ENCODE results near the gene FGF5.

FGF5 gene

GRCh38 chr4:80336582-80336981, 70.1 kb downstream of the FGF5 start:
- Histone ChIP-seq H3K4me3 (ENCODE audit: low read depth, low read length) (no peak overlapping the region), H3K4me1 (ENCODE audit: control insufficient read depth, insufficient read depth, low read length) (no peaks in the 10 kb centered on the region), H3K36me3 (ENCODE audit: control insufficient read depth in 2 of 2, insufficient read depth in 1 of 2, low read length in 2 of 2) (no peaks in the 10 kb centered on the region), H3K9me3 (ENCODE audit: control insufficient read depth, insufficient read depth, low read depth, low read length) (no peaks in the 10 kb centered on the region), H3K27ac (ENCODE audit: extremely low read depth, low read depth, low read length) (no peak overlapping the region)
- ChIA-PET POLR2A (interaction anchor here (1.7 kb wide), 1 partner anchor 29 kb away, joined by 3 read pairs; no protein-coding TSS in a partner anchor), CTCF (interaction anchor here (0.8 to 1.5 kb wide), 6 partner anchors 9 to 1386 kb away, joined by 3 to 6 read pairs (median 3); no protein-coding TSS in a partner anchor)
- TF ChIP-seq ZNF548 (tag by site-specific recombination; IDR thresholded peaks at IDR 0.05) (no peak), ZNF670 (tag by site-specific recombination; IDR thresholded peaks at IDR 0.05; ENCODE audit: low read depth) (no peak), ZNF660 (tag by site-specific recombination; IDR thresholded peaks at IDR 0.05) (0 out of 2 replicates have a peak, but pooled peaks have one; percentile 11), ZNF404 (tag by site-specific recombination; IDR thresholded peaks at IDR 0.05) (no peak), ZNF555 (tag by site-specific recombination; conservative IDR thresholded peaks at IDR 0.05) (no peak), ZNF335 (tag by site-specific recombination; conservative IDR thresholded peaks at IDR 0.05) (peak; percentile 30; the same call in 1 of the 2 replicates), ZNF266 (tag by site-specific recombination; IDR thresholded peaks at IDR 0.05; ENCODE audit: low read depth) (no peak), ZNF658 (tag by site-specific recombination; IDR thresholded peaks at IDR 0.05) (no peak), ZNF654 (tag by site-specific recombination; IDR thresholded peaks at IDR 0.05; ENCODE audit: low read depth) (peak; percentile 60), IKZF3 (tag by site-specific recombination; IDR thresholded peaks at IDR 0.05) (peak; percentile 35; the same call in 1 of the 2 replicates), CTCF (tag by site-specific recombination; IDR thresholded peaks at IDR 0.05) (peak; percentile 60)
- TF ChIP-seq, protein P1, sequence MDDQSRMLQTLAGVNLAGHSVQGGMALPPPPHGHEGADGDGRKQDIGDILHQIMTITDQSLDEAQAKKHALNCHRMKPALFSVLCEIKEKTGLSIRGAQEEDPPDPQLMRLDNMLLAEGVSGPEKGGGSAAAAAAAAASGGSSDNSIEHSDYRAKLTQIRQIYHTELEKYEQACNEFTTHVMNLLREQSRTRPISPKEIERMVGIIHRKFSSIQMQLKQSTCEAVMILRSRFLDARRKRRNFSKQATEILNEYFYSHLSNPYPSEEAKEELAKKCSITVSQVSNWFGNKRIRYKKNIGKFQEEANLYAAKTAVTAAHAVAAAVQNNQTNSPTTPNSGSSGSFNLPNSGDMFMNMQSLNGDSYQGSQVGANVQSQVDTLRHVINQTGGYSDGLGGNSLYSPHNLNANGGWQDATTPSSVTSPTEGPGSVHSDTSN (CRISPR knock-in tag; IDR thresholded peaks at IDR 0.05), result no peak

GRCh38 chr4:80340036-80340435, 73.6 kb downstream of the FGF5 start:
- TF ChIP-seq ZNF830 (tag by site-specific recombination; IDR thresholded peaks at IDR 0.05; ENCODE audit: low read depth) (no peak), ZFP41 (tag by site-specific recombination; IDR thresholded peaks at IDR 0.05; ENCODE audit: borderline replicate concordance) (no peak), ZNF677 (tag by site-specific recombination; IDR thresholded peaks at IDR 0.05) (no peak), OVOL3 (tag by site-specific recombination; IDR thresholded peaks at IDR 0.05) (no peak), ZNF48 (tag by site-specific recombination; IDR thresholded peaks at IDR 0.05) (no peak), SCRT1 (tag by site-specific recombination; IDR thresholded peaks at IDR 0.05; ENCODE audit: borderline replicate concordance) (no peak), GLIS2 (tag by site-specific recombination; IDR thresholded peaks at IDR 0.05) (no peak)
- TF ChIP-seq, protein P2, sequence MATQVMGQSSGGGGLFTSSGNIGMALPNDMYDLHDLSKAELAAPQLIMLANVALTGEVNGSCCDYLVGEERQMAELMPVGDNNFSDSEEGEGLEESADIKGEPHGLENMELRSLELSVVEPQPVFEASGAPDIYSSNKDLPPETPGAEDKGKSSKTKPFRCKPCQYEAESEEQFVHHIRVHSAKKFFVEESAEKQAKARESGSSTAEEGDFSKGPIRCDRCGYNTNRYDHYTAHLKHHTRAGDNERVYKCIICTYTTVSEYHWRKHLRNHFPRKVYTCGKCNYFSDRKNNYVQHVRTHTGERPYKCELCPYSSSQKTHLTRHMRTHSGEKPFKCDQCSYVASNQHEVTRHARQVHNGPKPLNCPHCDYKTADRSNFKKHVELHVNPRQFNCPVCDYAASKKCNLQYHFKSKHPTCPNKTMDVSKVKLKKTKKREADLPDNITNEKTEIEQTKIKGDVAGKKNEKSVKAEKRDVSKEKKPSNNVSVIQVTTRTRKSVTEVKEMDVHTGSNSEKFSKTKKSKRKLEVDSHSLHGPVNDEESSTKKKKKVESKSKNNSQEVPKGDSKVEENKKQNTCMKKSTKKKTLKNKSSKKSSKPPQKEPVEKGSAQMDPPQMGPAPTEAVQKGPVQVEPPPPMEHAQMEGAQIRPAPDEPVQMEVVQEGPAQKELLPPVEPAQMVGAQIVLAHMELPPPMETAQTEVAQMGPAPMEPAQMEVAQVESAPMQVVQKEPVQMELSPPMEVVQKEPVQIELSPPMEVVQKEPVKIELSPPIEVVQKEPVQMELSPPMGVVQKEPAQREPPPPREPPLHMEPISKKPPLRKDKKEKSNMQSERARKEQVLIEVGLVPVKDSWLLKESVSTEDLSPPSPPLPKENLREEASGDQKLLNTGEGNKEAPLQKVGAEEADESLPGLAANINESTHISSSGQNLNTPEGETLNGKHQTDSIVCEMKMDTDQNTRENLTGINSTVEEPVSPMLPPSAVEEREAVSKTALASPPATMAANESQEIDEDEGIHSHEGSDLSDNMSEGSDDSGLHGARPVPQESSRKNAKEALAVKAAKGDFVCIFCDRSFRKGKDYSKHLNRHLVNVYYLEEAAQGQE (tag by site-specific recombination; IDR thresholded peaks at IDR 0.05), result no peak
- TF ChIP-seq, protein P3, sequence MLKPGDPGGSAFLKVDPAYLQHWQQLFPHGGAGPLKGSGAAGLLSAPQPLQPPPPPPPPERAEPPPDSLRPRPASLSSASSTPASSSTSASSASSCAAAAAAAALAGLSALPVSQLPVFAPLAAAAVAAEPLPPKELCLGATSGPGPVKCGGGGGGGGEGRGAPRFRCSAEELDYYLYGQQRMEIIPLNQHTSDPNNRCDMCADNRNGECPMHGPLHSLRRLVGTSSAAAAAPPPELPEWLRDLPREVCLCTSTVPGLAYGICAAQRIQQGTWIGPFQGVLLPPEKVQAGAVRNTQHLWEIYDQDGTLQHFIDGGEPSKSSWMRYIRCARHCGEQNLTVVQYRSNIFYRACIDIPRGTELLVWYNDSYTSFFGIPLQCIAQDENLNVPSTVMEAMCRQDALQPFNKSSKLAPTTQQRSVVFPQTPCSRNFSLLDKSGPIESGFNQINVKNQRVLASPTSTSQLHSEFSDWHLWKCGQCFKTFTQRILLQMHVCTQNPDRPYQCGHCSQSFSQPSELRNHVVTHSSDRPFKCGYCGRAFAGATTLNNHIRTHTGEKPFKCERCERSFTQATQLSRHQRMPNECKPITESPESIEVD (tag by site-specific recombination; IDR thresholded peaks at IDR 0.05), result no peak
- POLR2A ChIA-PET, result no interaction called here
- Histone ChIP-seq H3K4me3 (ENCODE audit: low read depth, low read length) (no peak overlapping the region), H3K9me3 (ENCODE audit: control insufficient read depth, insufficient read depth, low read depth, low read length) (no peaks in the 10 kb centered on the region), H3K27ac (ENCODE audit: extremely low read depth, low read depth, low read length) (no peak overlapping the region), H3K4me1 (ENCODE audit: control insufficient read depth, insufficient read depth, low read length) (no peaks in the 10 kb centered on the region), H3K36me3 (ENCODE audit: control insufficient read depth in 2 of 2, insufficient read depth in 1 of 2, low read length in 2 of 2) (no peaks in the 10 kb centered on the region)
- CTCF ChIA-PET, result no interaction called here
